ENCODE results near the gene SORCS2. TPM values are rescaled to one million over a fixed set of nuclear protein-coding genes. Genes with fewer than 3 reads are reported as not detected.
A peak's percentile ranks its signal among the peaks of the same experiment; 100 is the strongest.

Gene SORCS2
- total and polyA plus RNA-seq, 4 donors: 0.05 to 8.4 (median 1.8) TPM

GRCh38 chr4:7646384-7647061 is 454.2 kb downstream of the SORCS2 start:
- Histone ChIP-seq H3K27ac (ENCODE audit: low read depth in 1 of 2, low read length in 2 of 2) (no peak overlapping the region), H3K9me3 (ENCODE audit: control insufficient read depth, low read length) (peaks cover 10% of the 10 kb centered on the region), H3K4me3 (ENCODE audit: low read length in 2 of 2) (no peak overlapping the region), H3K27me3 (ENCODE audit: control insufficient read depth in 1 of 2, insufficient read depth in 2 of 2, low read length in 1 of 2) (no peaks in the 10 kb centered on the region), H3K4me1 (ENCODE audit: control insufficient read depth in 1 of 2, insufficient read depth in 2 of 2, low read length in 2 of 2) (no peaks in the 10 kb centered on the region), H3K36me3 (ENCODE audit: control insufficient read depth in 1 of 2, insufficient read depth in 2 of 2, low read length in 1 of 2) (no peaks in the 10 kb centered on the region)
- WGBS, 2 donors: 93 to 95% methylated on average over 18 of the region's 18 CpGs
- DNase-seq (peak in 1 of 2 donors; percentile 71), ATAC-seq (ENCODE audit: low FRiP score) (no peak)
- intact Hi-C loops (cut with DNase I): no loop called here

DNA sequence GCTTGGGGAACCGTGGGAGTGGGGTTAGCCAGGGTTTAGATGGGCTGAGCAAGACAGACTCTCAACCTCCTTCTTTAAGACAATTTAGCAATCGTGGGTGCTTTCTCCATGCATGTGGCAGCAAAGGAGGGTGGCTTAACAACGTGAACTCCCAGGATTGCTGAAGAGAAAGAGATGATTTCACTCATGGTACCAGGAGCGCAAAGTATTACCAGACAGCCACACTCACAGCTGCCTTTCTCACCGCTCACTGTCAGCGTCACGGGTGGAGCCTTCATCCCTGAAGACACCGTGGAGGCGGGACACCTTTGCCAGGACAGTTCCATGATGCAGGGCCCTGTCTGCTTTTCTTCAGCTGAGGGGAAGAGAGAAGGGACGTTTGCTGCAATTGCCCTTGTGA is 454.8 kb downstream of the SORCS2 start:
- intact Hi-C loops (cut with DNase I): no loop called here
- WGBS, 2 donors: 91 to 93% methylated on average over 10 of the region's 10 CpGs
- Histone ChIP-seq H3K4me1 (ENCODE audit: control insufficient read depth in 1 of 2, insufficient read depth in 2 of 2, low read length in 2 of 2) (no peaks in the 10 kb centered on the region), H3K4me3 (ENCODE audit: low read length in 2 of 2) (no peak overlapping the region), H3K27ac (ENCODE audit: low read depth in 1 of 2, low read length in 2 of 2) (no peak overlapping the region), H3K36me3 (ENCODE audit: control insufficient read depth in 1 of 2, insufficient read depth in 2 of 2, low read length in 1 of 2) (no peaks in the 10 kb centered on the region), H3K27me3 (ENCODE audit: control insufficient read depth in 1 of 2, insufficient read depth in 2 of 2, low read length in 1 of 2) (no peaks in the 10 kb centered on the region), H3K9me3 (ENCODE audit: control insufficient read depth, low read length) (peaks cover 10% of the 10 kb centered on the region)
- DNase-seq: peak in 1 of 2 donors; percentile 47
- ATAC-seq (ENCODE audit: low FRiP score): no peak

DNA sequence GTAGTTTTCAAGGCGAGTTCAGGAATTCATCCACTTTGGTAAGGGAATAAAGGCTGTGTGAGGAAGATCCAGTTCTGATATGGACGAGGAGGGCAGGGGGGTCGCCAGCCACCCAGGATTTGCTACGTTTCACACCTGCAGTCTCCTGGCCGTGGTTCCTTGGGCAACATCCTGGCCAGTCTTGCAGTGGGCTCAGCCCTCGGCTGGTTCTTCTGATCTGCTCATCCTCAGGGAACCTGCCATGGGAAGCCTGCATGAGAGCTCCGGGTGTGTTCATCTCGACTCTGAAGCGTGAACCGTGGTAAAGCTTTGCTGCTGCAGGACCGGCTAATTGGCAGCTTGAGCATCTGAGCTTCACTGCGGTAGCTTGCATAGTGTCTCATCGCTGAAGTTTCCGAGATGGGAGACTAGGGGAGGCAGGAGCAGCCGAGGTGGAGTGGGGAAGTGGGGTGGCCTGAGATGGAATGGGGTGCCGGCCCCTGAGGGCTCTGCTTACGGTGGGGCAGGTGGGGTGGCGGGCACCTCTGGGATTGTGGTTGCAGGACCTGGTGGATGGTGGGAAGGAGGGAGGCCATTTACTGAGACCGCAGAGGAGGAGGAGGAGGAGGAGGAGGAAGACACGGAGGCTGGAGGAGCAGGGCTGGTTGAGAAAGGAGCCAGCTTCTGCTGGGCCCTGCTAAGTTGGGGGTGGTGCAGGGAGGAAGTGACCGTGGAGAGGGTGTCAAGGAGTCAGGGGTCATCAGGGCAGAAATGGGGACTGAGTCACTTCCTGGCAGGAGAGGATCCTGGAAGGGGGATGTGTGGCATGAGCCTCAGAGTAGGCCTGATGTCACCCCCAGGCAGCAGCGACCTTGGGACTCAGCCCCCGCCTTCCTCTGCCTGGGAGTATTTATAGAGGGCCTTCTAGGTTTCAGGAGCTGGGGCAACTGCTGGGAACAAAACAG is 455.5 kb downstream of the SORCS2 start:
- no peak overlapping the region for H3K27ac ChIP-seq (ENCODE audit: low read depth in 1 of 2, low read length in 2 of 2)
- no peaks in the 10 kb centered on the region for H3K4me1 ChIP-seq (ENCODE audit: control insufficient read depth in 1 of 2, insufficient read depth in 2 of 2, low read length in 2 of 2)
- H3K27me3 ChIP-seq (ENCODE audit: control insufficient read depth in 1 of 2, insufficient read depth in 2 of 2, low read length in 1 of 2): no peaks in the 10 kb centered on the region
- WGBS, 2 donors: 88 to 91% methylated on average over 22 to 23 of the region's 23 CpGs
- no peak overlapping the region for H3K4me3 ChIP-seq (ENCODE audit: low read length in 2 of 2)
- peaks cover 10% of the 10 kb centered on the region for H3K9me3 ChIP-seq (ENCODE audit: control insufficient read depth, low read length)
- intact Hi-C loops (cut with DNase I): no loop called here
- peak; percentile 79 to 81 for DNase-seq
- H3K36me3 ChIP-seq (ENCODE audit: control insufficient read depth in 1 of 2, insufficient read depth in 2 of 2, low read length in 1 of 2): no peaks in the 10 kb centered on the region
- no peak for ATAC-seq (ENCODE audit: low FRiP score)

DNA sequence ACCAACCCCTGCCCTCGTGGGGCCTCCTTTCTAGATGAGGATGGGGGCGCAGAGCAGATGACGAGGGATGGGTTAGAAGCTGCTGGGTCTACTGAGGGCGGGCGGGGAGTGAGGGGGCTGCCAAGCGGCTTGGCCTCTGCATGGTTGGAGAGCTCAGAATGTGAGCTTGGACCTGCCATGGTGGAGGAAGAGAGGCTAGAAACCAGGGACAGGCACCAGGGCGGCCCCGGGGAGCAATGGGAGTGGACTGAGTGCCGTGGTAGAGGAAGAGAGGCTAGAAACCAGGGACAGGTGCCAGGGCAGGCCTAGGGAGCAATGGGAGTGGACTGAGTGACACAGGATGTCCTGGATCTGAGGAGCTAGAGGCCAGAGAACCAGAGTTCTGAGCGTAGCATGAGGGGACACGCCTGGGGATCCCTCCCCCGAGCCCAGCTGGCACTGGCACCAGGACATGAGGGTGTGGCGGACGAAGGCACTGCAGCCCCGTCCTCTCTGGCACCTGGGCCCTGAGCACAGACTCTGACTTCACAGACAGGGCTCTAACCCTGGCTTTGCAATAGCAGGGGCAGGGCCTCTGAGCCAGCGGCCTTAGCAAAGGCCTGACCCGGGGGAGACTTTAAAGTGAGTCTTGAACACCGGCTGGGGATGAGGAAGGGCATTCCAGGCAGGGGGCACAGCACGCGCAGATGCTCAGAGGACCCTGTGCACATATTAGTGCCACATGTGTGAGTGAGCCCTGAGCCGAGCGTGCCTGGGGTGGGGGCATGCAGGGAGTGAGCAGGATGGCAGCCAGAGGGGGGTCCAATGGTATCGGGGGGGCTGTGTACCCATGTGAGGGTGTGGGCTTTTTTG is 456.4 kb downstream of the SORCS2 start:
- ATAC-seq (ENCODE audit: low FRiP score): no peak
- WGBS, 2 donors: 91 to 92% methylated on average over 23 of the region's 23 CpGs

DNA sequence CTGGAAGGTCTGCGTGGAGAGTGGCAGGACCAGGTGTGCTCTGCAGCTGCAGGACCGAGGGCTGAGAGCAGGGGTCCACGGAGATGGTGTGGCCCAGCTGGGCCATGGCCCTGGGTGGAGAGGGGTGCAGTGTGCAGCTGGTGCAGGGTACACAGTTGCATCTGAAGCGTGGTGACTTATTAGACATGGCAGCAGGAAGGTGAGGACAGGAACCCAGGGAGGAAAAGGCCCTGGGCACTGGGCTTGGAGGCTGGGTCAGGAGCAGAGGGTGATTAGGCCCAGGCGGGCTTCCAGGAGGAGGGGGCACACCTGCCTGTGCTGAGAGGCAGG is 457.0 kb downstream of the SORCS2 start:
- Histone ChIP-seq H3K36me3 (ENCODE audit: control insufficient read depth in 1 of 2, insufficient read depth in 2 of 2, low read length in 1 of 2) (no peaks in the 10 kb centered on the region), H3K27ac (ENCODE audit: low read depth in 1 of 2, low read length in 2 of 2) (no peak overlapping the region), H3K9me3 (ENCODE audit: control insufficient read depth, low read length) (peaks cover 6% of the 10 kb centered on the region), H3K4me1 (ENCODE audit: control insufficient read depth in 1 of 2, insufficient read depth in 2 of 2, low read length in 2 of 2) (no peaks in the 10 kb centered on the region), H3K27me3 (ENCODE audit: control insufficient read depth in 1 of 2, insufficient read depth in 2 of 2, low read length in 1 of 2) (no peaks in the 10 kb centered on the region), H3K4me3 (ENCODE audit: low read length in 2 of 2) (no peak overlapping the region)
- ATAC-seq (ENCODE audit: low FRiP score) (no peak), DNase-seq (peak in 1 of 2 donors; percentile 66)
- 90 to 93% methylated on average over 5 of the region's 5 CpGs for WGBS, 2 donors
- intact Hi-C loops (cut with DNase I): no loop called here

More for the DNA sequence above, 456.4 kb downstream of the SORCS2 start:
- intact Hi-C loops (cut with DNase I): no loop called here
- Histone ChIP-seq H3K9me3 (ENCODE audit: control insufficient read depth, low read length) (peaks cover 10% of the 10 kb centered on the region), H3K36me3 (ENCODE audit: control insufficient read depth in 1 of 2, insufficient read depth in 2 of 2, low read length in 1 of 2) (no peaks in the 10 kb centered on the region), H3K27ac (ENCODE audit: low read depth in 1 of 2, low read length in 2 of 2) (no peak overlapping the region), H3K27me3 (ENCODE audit: control insufficient read depth in 1 of 2, insufficient read depth in 2 of 2, low read length in 1 of 2) (no peaks in the 10 kb centered on the region), H3K4me1 (ENCODE audit: control insufficient read depth in 1 of 2, insufficient read depth in 2 of 2, low read length in 2 of 2) (no peaks in the 10 kb centered on the region), H3K4me3 (ENCODE audit: low read length in 2 of 2) (no peak overlapping the region)
- peak; percentile 46 to 69 for DNase-seq

- intact Hi-C loops (cut with DNase I): no loop called here
- Histone ChIP-seq H3K27ac (ENCODE audit: low read depth in 1 of 2, low read length in 2 of 2) (no peak overlapping the region), H3K36me3 (ENCODE audit: control insufficient read depth in 1 of 2, insufficient read depth in 2 of 2, low read length in 1 of 2) (no peaks in the 10 kb centered on the region), H3K27me3 (ENCODE audit: control insufficient read depth in 1 of 2, insufficient read depth in 2 of 2, low read length in 1 of 2) (no peaks in the 10 kb centered on the region), H3K9me3 (ENCODE audit: control insufficient read depth, low read length) (peaks cover 2% of the 10 kb centered on the region), H3K4me3 (ENCODE audit: low read length in 2 of 2) (no peak overlapping the region), H3K4me1 (ENCODE audit: control insufficient read depth in 1 of 2, insufficient read depth in 2 of 2, low read length in 2 of 2) (no peaks in the 10 kb centered on the region)
- ATAC-seq (ENCODE audit: low FRiP score) (no peak), DNase-seq (peak; percentile 66 to 78)
- 86% methylated on average over 32 of the region's 32 CpGs for WGBS, 2 donors
Observed at GRCh38 chr4:7649741-7650531, 457.6 kb downstream of the SORCS2 start.

DNA sequence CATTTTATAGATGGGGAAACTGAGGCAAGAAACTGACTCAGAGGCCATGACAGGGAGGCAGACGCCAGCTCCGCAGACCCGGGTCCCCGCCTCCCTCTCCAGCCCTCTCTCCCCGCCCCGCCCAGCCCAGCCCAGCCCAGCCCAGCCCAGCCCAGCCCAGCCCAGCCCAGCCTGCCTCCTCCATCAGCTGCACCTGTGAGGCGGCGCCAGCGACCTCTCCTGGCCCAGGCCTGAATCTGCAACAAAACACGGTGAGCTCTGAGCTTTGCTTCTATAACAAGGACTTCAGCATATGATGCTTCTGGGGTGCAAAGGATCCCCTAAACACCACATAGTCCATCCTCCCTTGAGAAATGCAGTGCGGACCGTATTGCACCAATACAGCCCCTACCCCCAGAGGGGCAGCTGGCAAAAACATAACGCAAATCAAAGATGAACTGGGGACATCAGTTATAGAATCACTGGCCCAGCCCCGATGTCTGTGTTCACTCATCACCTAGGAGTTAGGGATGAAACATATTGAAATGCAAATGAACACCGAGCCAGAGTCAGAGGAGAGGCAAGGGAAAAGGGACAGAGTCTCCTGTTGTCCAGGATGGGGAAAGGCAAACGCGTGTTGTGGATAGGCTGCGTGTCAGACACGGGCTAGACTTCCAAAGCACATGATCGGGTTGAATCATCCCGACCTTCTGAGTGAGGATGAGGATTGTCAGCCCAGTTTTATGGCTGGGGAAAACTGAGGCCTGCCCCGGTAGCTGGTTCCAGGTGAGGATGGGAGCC is 458.5 kb downstream of the SORCS2 start:
- H3K27ac ChIP-seq (ENCODE audit: low read depth in 1 of 2, low read length in 2 of 2): no peak overlapping the region
- 70 to 74% methylated on average over 22 of the region's 22 CpGs for WGBS, 2 donors
- H3K4me1 ChIP-seq (ENCODE audit: control insufficient read depth in 1 of 2, insufficient read depth in 2 of 2, low read length in 2 of 2): no peaks in the 10 kb centered on the region
- no peak overlapping the region for H3K4me3 ChIP-seq (ENCODE audit: low read length in 2 of 2)
- H3K9me3 ChIP-seq (ENCODE audit: control insufficient read depth, low read length): no peaks in the 10 kb centered on the region
- ATAC-seq (ENCODE audit: low FRiP score): no peak
- peak; percentile 42 to 72 for DNase-seq
- intact Hi-C loops (cut with DNase I): no loop called here
- no peaks in the 10 kb centered on the region for H3K27me3 ChIP-seq (ENCODE audit: control insufficient read depth in 1 of 2, insufficient read depth in 2 of 2, low read length in 1 of 2)
- H3K36me3 ChIP-seq (ENCODE audit: control insufficient read depth in 1 of 2, insufficient read depth in 2 of 2, low read length in 1 of 2): no peaks in the 10 kb centered on the region

Measured in aorta (tissue), 5 donors.